ENCODE measurements around the gene MR1. TPM values are rescaled to one million over a fixed set of nuclear protein-coding genes. Genes with fewer than 3 reads are reported as not detected.
A peak's percentile ranks its signal among the peaks of the same experiment; 100 is the strongest.

MR1 gene
- total RNA-seq, 2 donors from 2014 or later = 9.9 to 10.0 TPM

GRCh38 chr1:181062836-181063428, 29.1 kb downstream of the MR1 start:
- Histone ChIP-seq H3K27ac (peak overlapping the region; percentile 10 to 55), H3K4me3 (no peak overlapping the region), H3K27me3 (no peaks in the 10 kb centered on the region), H3K36me3 (no peaks in the 10 kb centered on the region), H3K4me1 (peaks cover 0 to 36% of the 10 kb centered on the region in 2 donors), H3K9me3 (peaks cover 0 to 4% of the 10 kb centered on the region in 2 donors)
- no peak for TF ChIP-seq CTCF (IDR thresholded peaks at IDR 0.05)
- DNase-seq (ENCODE audit: low spot score) = no peak

- no peak for DNase-seq (ENCODE audit: low spot score)
Measured at GRCh38 chr1:181064011-181064623, 30.3 kb downstream of the MR1 start.

GRCh38 chr1:181064702-181065101, 30.9 kb downstream of the MR1 start:
- H3K9me3 ChIP-seq = no peaks in the 10 kb centered on the region
- H3K27me3 ChIP-seq = no peaks in the 10 kb centered on the region
- no peaks in the 10 kb centered on the region for H3K36me3 ChIP-seq
- H3K4me3 ChIP-seq = no peak overlapping the region
- H3K4me1 ChIP-seq = peaks cover 0 to 23% of the 10 kb centered on the region in 2 donors
- no peak for TF ChIP-seq CTCF (IDR thresholded peaks at IDR 0.05)
- DNase-seq (ENCODE audit: low spot score) = no peak
- H3K27ac ChIP-seq = peak overlapping the region in 1 of 2 donors; percentile 54

More at GRCh38 chr1:181064011-181064623, 30.3 kb downstream of the MR1 start:
- no peak overlapping the region for H3K4me3 ChIP-seq
- peaks cover 0 to 24% of the 10 kb centered on the region in 2 donors for H3K4me1 ChIP-seq
- TF ChIP-seq CTCF (IDR thresholded peaks at IDR 0.05) = no peak
- peak overlapping the region; percentile 54 to 60 for H3K27ac ChIP-seq
- no peaks in the 10 kb centered on the region for H3K36me3 ChIP-seq
- peaks cover 0 to 4% of the 10 kb centered on the region in 2 donors for H3K9me3 ChIP-seq
- H3K27me3 ChIP-seq = no peaks in the 10 kb centered on the region

- Histone ChIP-seq H3K9me3 (no peaks in the 10 kb centered on the region), H3K36me3 (no peaks in the 10 kb centered on the region), H3K27me3 (no peaks in the 10 kb centered on the region), H3K4me3 (no peak overlapping the region), H3K4me1 (peaks cover 0 to 6% of the 10 kb centered on the region in 2 donors), H3K27ac (no peak overlapping the region)
- no peak for TF ChIP-seq CTCF (IDR thresholded peaks at IDR 0.05)
- no peak for DNase-seq (ENCODE audit: low spot score)
Measured at GRCh38 chr1:181073638-181074037, 39.9 kb downstream of the MR1 start.

- Histone ChIP-seq H3K4me3 (no peak overlapping the region), H3K9me3 (no peaks in the 10 kb centered on the region), H3K4me1 (peaks cover 0 to 6% of the 10 kb centered on the region in 2 donors), H3K36me3 (no peaks in the 10 kb centered on the region), H3K27me3 (no peaks in the 10 kb centered on the region), H3K27ac (no peak overlapping the region)
- TF ChIP-seq CTCF (IDR thresholded peaks at IDR 0.05) = no peak
- no peak for DNase-seq (ENCODE audit: low spot score)
Measured at GRCh38 chr1:181075766-181076350, 42.1 kb downstream of the MR1 start.

Data from right atrium auricular region (tissue), 2 donors.